ENCODE measurements around the gene C9orf85. TPM values are rescaled to one million over a fixed set of nuclear protein-coding genes. Genes with fewer than 3 reads are reported as not detected.

The C9orf85 gene, protein sequence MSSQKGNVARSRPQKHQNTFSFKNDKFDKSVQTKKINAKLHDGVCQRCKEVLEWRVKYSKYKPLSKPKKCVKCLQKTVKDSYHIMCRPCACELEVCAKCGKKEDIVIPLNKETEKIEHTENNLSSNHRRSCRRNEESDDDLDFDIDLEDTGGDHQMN
- total RNA-seq, result 8.6 and 10.2 TPM in 2 replicates

DNA sequence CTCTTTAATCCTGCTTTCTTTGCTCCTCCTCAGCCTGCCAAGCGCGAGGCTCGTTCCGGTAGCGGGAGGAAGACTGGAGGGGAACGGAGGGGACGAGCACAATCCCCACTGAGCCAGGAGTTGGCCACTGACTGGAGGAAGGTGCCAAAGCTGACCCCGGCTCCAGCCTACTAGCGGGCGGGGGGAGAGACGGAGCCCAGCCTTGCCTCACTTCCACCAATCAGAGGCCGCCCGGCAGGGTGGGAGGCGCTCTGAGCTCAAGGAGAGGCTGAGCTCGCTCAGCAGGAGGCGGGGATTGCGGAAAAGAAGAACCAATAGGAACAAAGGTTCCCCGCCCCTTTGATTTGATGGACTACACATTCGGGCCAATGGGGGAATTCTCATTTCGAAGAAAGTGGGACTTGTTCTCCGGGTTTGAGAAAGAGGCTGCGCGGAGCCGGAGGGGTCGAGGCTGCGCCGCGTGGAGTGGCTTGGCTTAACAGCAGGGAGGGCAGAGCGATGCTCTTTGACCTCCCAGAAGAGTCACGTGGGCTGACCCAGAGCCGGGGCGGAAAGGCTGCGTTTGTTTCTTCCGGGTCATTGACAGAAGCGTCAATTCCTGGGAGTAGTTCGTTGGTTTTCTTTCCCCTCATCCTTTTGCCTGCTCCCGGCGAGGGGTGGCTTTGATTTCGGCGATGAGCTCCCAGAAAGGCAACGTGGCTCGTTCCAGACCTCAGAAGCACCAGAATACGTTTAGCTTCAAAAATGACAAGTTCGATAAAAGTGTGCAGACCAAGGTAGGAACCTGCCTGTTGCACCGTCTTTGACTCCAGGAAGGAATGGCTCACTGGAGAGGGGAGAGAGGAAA lies at the start of gene C9orf85, which contains the start of gene ABHD17B:
Gene C9orf85 (plus strand): TSS at position 579 of the 847 bp plus-strand sequence. CDS start 96 bp downstream, at position 675.
Gene ABHD17B (minus strand): TSS at position 133 of the 847 bp plus-strand sequence. CDS start 36,113 bp downstream, outside the sequence.

Small RNA genes lying within 50 kb of the gene (small RNA-seq; reads per million reads assigned to genes)
- not detected for gene HSPB1P1
- not detected for gene RF00019

Other genes starting within 250 kb of the C9orf85 start
- gene CEMIP2, start 143.1 kb upstream of the C9orf85 start, total RNA-seq, result 382 and 714 TPM in 2 replicates
- gene ABHD17B, start 446 bp upstream of the C9orf85 start, total RNA-seq, result 12.6 and 14.1 TPM in 2 replicates
- gene C9orf57, start 149.0 kb downstream of the C9orf85 start, total RNA-seq, result not detected in 2 replicates
- under 0.01 and 0.11 TPM in 2 replicates for gene GDA, start 237.8 kb downstream of the C9orf85 start, total RNA-seq

Measured in placental epithelial cell (primary cell).